Chondrocyte (in vitro differentiated cells): ENCODE data around the gene DUSP18. TPM values are rescaled to one million over a fixed set of nuclear protein-coding genes. Genes with fewer than 3 reads are reported as not detected.
"Not testable (repeated sequence)": the region's sequence is repeated elsewhere in the genome, so short reads cannot be mapped to it uniquely, and the experiment has no call there.

Experiments used
- DNase-seq: peaks from one replicate; pipeline ENCODE4 v3.0.0; 2021; ENCODE audit warnings: mixed read lengths, low spot score
- H3K27ac Mint-ChIP-seq: one replicate; pipeline ENCODE4 v1.8.0; 2021; ENCODE audit warnings: mild to moderate bottlenecking, moderate library complexity, mixed read lengths; ENCODE audit not compliant: unreplicated experiment
- H3K27me3 Mint-ChIP-seq: 2 replicates; pipeline ENCODE4 v1.8.0; 2021; ENCODE audit warnings: low read depth, mixed read lengths
- H3K36me3 Mint-ChIP-seq: 2 replicates; pipeline ENCODE4 v1.8.0; 2021; ENCODE audit warnings: low read depth, mixed read lengths
- H3K4me1 Mint-ChIP-seq: 2 replicates; pipeline ENCODE4 v1.8.0; 2021; ENCODE audit warnings: low read depth, mild to moderate bottlenecking, mixed read lengths
- H3K4me3 Mint-ChIP-seq: one replicate; pipeline ENCODE4 v1.8.0; 2021; ENCODE audit warnings: mild to moderate bottlenecking, moderate library complexity, mixed read lengths; ENCODE audit not compliant: unreplicated experiment
- H3K9me3 Mint-ChIP-seq: 2 replicates; pipeline ENCODE4 v1.8.0; 2021; ENCODE audit warnings: low read depth, mixed read lengths
- long read RNA-seq: library from polyadenylated mRNA; stranded (forward); transcript quantifications from one replicate; pipeline ENCODE4 v2.0.0, GENCODE V29; 2021
- total RNA-seq: library from RNA; stranded (reverse); gene quantifications from 3 replicates; pipeline ENCODE4 v1.2.1, GENCODE V29; 2021
- TF ChIP-seq, protein P1 (sequence below): fragments of 200-600 bp; sonication (generic); IDR thresholded peaks from 2 replicates; pipeline ENCODE4 v1.5.0; 2021; ENCODE audit warnings: antibody characterized with exemption, mild to moderate bottlenecking, moderate library complexity

Gene DUSP18
- 7.6 to 9.4 TPM (median 9.0 TPM) in 3 replicates for total RNA-seq
- long read RNA-seq, transcript DUSP18-201 (2 exons, 2,479 nt) = major isoform, 8 of 13 reads
- long read RNA-seq, partial matches to known transcripts = 0 of 13 reads
- long read RNA-seq, other reads (novel, unspliced or antisense) = 3 of 13 reads

DNA sequence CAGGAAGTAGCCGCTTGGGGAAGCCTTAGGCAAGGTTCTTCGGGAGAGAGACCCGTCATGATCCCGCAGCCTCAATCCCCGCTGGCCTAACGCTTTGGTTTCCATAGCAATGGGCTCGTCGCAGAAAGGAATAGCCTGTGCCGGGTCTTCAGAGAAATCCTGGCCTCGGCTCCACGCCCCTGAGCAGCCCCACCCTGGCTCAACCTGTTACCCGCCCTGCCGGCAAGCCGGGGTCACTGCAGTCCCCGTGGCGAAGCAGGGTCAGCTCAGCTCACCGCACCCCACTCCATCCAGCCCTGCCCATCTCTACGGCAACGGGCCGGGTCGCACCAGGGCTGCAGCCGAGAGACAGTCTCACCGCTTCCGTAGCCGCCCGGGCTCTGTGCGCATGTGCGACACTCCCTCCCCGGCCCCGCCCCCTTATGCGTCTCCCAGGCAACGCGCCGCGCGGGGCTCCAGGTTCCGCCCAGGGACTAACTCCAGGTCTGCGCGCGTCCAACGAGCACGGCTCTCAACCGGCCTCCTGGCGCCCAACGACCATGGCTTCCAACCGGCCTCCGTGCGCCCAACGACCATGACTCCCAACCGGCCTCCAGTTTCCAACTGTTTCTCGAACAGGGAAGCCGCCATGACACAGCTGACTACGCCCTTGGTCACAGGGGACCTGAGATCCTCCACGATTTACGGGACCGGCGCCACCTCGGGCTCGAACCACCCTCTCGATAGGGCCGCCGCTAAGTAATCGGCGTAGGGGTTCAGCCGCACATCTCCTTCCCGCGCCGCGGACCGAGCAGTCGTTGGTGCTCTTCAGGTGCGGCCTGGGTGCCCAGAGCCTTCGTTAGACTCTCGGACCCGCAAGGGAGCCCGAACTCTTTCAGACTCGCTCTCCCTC, at the start of gene DUSP18:
Gene DUSP18 (minus strand): TSS at position 382 of the 892 bp plus-strand sequence. CDS start 3,872 bp downstream, outside the sequence.
- Mint-ChIP-seq H3K4me3 (peak within 1 kb of the TSS; percentile 98), H3K4me1 (peaks cover 14% of the 10 kb centered on the region), H3K36me3 (peaks cover 8% of the 10 kb centered on the region), H3K27ac (peak within 1 kb of the TSS; percentile 84), H3K27me3 (no peaks in the 10 kb centered on the region), H3K9me3 (no peaks in the 10 kb centered on the region)
- TF ChIP-seq, protein P1, sequence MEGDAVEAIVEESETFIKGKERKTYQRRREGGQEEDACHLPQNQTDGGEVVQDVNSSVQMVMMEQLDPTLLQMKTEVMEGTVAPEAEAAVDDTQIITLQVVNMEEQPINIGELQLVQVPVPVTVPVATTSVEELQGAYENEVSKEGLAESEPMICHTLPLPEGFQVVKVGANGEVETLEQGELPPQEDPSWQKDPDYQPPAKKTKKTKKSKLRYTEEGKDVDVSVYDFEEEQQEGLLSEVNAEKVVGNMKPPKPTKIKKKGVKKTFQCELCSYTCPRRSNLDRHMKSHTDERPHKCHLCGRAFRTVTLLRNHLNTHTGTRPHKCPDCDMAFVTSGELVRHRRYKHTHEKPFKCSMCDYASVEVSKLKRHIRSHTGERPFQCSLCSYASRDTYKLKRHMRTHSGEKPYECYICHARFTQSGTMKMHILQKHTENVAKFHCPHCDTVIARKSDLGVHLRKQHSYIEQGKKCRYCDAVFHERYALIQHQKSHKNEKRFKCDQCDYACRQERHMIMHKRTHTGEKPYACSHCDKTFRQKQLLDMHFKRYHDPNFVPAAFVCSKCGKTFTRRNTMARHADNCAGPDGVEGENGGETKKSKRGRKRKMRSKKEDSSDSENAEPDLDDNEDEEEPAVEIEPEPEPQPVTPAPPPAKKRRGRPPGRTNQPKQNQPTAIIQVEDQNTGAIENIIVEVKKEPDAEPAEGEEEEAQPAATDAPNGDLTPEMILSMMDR = peak; percentile 68
- no peak for DNase-seq

DNA sequence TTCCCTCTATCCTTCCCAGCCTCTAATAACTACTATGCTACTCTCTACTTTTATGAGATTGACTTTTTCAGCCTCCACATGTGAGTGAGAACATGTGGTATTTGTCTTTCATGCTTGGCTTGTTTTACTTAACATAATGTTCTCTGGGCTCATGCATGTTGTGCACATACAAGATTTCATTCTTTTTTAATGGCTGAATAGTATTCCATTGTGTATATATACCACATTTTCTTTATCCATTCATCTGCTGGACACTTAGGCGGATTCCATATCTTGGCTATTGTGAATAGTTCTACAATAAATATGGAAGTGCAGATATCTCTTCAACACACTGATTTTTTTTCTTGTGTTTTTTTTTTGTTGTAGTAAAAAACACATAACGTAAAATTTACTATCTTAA, 46.4 kb upstream of the DUSP18 start:
- TF ChIP-seq, protein P1 = no peak
- H3K4me3 Mint-ChIP-seq = no peak overlapping the region
- H3K27me3 Mint-ChIP-seq = no peaks in the 10 kb centered on the region
- H3K4me1 Mint-ChIP-seq = peaks cover 15% of the 10 kb centered on the region
- DNase-seq = no peak
- peaks cover 2% of the 10 kb centered on the region for H3K36me3 Mint-ChIP-seq
- H3K27ac Mint-ChIP-seq = no peak overlapping the region
- H3K9me3 Mint-ChIP-seq = peaks cover 3% of the 10 kb centered on the region

DNA sequence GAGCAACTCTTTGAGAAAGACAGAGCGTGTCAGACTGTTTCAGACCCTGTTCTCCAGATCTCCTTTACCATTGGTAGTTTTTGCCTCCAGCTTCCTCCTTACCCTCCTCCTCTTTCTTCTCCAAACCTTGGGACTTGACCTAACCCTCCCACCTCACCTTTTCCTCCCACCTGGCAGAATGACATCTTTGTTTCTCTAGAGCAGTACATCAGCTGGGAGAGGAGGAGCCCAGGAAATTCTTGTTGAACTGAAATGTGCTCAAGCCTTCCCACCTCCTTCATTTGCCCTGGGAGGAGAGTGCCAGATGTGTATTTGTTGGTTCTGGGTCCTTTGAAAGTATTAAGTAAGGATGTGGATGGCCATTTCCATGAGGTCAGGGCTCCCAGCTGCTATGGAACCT, 44.4 kb upstream of the DUSP18 start:
- TF ChIP-seq, protein P1 = no peak
- peaks cover 4% of the 10 kb centered on the region for H3K9me3 Mint-ChIP-seq
- H3K36me3 Mint-ChIP-seq = peaks cover 2% of the 10 kb centered on the region
- no peak for DNase-seq
- no peak overlapping the region for H3K27ac Mint-ChIP-seq
- no peaks in the 10 kb centered on the region for H3K27me3 Mint-ChIP-seq
- H3K4me1 Mint-ChIP-seq = peaks cover 5% of the 10 kb centered on the region
- H3K4me3 Mint-ChIP-seq = no peak overlapping the region

DNA sequence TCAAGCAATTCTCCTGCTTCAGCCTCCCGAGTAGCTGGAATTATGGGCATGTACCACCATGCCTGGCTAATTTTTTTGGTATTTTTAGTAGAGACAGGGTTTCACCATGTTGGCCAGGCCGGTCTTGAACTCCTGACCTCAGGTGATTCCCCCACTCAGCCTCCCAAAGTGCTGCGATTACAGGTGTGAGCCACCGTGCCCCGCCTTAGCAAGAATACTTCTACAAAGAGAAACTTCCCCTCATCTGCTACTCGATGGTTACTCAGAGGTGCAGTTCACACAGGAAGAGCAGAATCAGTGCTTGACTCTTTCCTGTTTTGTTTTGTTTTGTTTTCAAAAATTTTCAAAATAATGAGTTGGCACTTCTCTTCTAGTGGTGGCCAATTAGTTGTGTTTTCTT, 42.3 kb upstream of the DUSP18 start:
- not testable (repeated sequence) for H3K27me3 Mint-ChIP-seq, H3K27ac Mint-ChIP-seq, DNase-seq, H3K4me3 Mint-ChIP-seq, H3K4me1 Mint-ChIP-seq, H3K36me3 Mint-ChIP-seq, H3K9me3 Mint-ChIP-seq

DNA sequence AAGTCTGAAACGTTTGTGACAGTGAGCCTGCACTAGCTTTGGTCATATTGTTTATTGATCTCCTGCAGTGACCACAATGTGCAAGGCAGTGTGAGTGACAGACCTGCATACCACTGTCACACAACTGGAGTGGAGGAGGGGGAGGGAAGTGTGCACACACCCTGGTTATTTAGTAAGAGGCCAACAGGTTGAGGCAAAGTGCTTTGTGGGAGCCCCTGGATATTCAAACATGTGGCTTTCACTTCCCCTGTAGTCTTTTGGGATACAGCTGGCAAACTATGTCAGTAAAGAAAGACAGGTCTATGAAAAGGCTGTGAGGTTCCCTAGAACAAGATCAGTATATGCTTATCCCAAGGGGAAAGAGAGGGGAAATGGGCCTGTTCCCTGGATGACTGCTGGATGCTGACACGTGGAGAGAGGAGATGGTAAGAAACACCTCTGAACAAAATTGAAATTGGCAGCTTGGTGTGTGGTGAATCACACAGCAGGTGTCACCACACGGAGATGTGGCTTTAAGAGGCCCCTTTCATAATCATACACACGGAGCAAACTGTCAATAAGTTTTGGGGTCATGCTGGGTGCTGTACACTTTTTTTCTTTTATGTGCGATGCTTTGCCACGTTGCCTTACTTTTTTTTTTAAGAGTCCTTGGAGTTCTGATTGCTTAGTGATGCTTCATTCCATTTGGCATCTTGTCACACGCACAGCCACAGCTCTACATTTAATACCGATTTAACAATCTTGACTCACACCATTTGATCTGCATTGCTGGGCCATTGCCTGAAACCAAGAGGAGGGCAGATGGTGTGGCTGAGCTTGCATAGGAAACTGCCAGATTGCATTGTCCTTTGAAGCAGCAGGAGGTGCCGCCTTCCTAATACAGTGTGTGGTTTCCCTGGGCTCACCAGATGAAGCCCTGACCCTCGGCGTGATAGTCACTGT, 38.3 kb upstream of the DUSP18 start:
- Mint-ChIP-seq H3K4me1 (peaks cover 6% of the 10 kb centered on the region), H3K9me3 (peaks cover 4% of the 10 kb centered on the region), H3K27ac (no peak overlapping the region), H3K4me3 (no peak overlapping the region), H3K36me3 (peaks cover 2% of the 10 kb centered on the region), H3K27me3 (no peaks in the 10 kb centered on the region)
- TF ChIP-seq, protein P1 = no peak
- DNase-seq = no peak
